ENCODE data around the gene FBXO45. TPM values are rescaled to one million over a fixed set of nuclear protein-coding genes. Genes with fewer than 3 reads are reported as not detected.

The FBXO45 gene
- total RNA-seq, 1 donor from 2014 or later = 11.3 TPM

DNA sequence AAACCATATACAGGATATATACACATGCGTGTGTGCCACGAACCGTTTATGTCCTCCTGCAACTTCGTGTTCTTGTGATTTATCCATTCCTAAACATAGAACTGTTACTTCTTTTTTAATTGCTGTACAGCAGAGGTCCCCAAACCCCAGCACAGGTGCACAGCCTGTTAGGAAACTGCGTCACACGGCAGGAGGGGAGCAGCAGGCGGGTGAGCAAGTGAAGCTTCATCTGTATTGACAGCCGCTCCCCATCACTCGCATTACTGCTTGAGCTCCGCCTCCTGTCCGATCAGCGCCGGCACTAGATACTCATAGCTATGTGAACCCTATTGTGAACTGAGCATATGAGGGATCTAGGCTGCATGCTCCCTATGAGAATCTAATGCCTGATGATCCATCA, 36.1 kb downstream of the FBXO45 start:
- H3K4me3 ChIP-seq (ENCODE audit: insufficient read depth, low read depth, low read length) = no peak overlapping the region
- no peak for TF ChIP-seq EZH2 (IDR thresholded peaks at IDR 0.05; ENCODE audit: insufficient read depth, low read length)
- TF ChIP-seq CTCF (IDR thresholded peaks at IDR 0.05; ENCODE audit: insufficient read depth, low read depth, low read length) = no peak
- H3K9ac ChIP-seq (ENCODE audit: low read length) = no peak overlapping the region
- no peaks in the 10 kb centered on the region for H3K4me1 ChIP-seq (ENCODE audit: insufficient read depth, low read length)
- H3K4me3 Mint-ChIP-seq (ENCODE audit: unreplicated experiment) = no peak overlapping the region
- H3K9me3 Mint-ChIP-seq (ENCODE audit: unreplicated experiment) = no peaks in the 10 kb centered on the region
- DNase-seq (ENCODE audit: low read depth) = no peak
- peaks cover 13% of the 10 kb centered on the region for H3K27me3 Mint-ChIP-seq (ENCODE audit: low read depth, unreplicated experiment)
- no peak overlapping the region for H2AFZ ChIP-seq (ENCODE audit: low read depth, low read length)
- H3K27ac Mint-ChIP-seq (ENCODE audit: unreplicated experiment) = no peak overlapping the region
- no peak overlapping the region for H3K4me2 ChIP-seq (ENCODE audit: low read length)
- no peak for FAIRE-seq
- no peaks in the 10 kb centered on the region for H3K79me2 ChIP-seq (ENCODE audit: insufficient read depth, low read length)
- no peaks in the 10 kb centered on the region for H4K20me1 ChIP-seq (ENCODE audit: insufficient read depth, low read length)
- no peaks in the 10 kb centered on the region for H3K4me1 Mint-ChIP-seq (ENCODE audit: low read depth, unreplicated experiment)
- H3K27ac ChIP-seq (ENCODE audit: low read depth, low read length) = no peak overlapping the region
- no peaks in the 10 kb centered on the region for H3K9me3 ChIP-seq (ENCODE audit: insufficient read depth, low read depth, low read length)
- H3K27me3 ChIP-seq (ENCODE audit: insufficient read depth, low read length) = peaks cover 13% of the 10 kb centered on the region
- no peaks in the 10 kb centered on the region for H3K36me3 ChIP-seq (ENCODE audit: insufficient read depth, low read length)
- H3K36me3 Mint-ChIP-seq (ENCODE audit: low read depth, unreplicated experiment) = no peaks in the 10 kb centered on the region

- no peaks in the 10 kb centered on the region for H4K20me1 ChIP-seq (ENCODE audit: insufficient read depth, low read length)
- TF ChIP-seq EZH2 (IDR thresholded peaks at IDR 0.05; ENCODE audit: insufficient read depth, low read length) = no peak
- TF ChIP-seq CTCF (IDR thresholded peaks at IDR 0.05; ENCODE audit: insufficient read depth, low read depth, low read length) = no peak
- no peak for FAIRE-seq
Measured at GRCh38 chr3:196608693-196609092, 40.2 kb downstream of the FBXO45 start.

DNA sequence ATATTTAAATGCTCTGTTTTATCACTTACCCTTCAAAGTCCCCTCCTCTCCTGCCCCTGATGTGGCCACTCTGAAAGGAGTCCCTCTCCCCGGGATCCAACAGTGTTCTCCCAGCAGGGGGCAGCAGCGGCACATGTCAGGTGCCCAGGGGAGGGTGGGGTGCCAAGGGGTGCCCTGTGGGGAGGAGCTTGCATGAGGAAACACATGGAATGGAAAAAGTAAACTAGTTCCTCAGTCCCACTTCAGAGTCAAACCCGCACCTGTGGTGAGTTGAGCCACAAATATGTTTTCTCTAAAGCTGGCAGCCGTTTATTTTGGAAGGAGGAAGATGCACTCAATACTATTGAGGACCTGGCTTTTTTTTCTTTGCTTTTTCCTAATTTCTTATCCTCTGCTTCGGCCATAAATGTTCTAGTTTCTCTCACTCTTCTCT, 40.9 kb downstream of the FBXO45 start:
- no peak overlapping the region for H3K27ac ChIP-seq (ENCODE audit: low read depth, low read length)
- TF ChIP-seq CTCF (IDR thresholded peaks at IDR 0.05; ENCODE audit: insufficient read depth, low read depth, low read length) (peak; percentile 61), EZH2 (IDR thresholded peaks at IDR 0.05; ENCODE audit: insufficient read depth, low read length) (no peak)
- Mint-ChIP-seq H3K27me3 (ENCODE audit: low read depth, unreplicated experiment) (no peaks in the 10 kb centered on the region), H3K9me3 (ENCODE audit: unreplicated experiment) (no peaks in the 10 kb centered on the region), H3K4me1 (ENCODE audit: low read depth, unreplicated experiment) (peaks cover 4% of the 10 kb centered on the region), H3K4me3 (ENCODE audit: unreplicated experiment) (no peak overlapping the region), H3K27ac (ENCODE audit: unreplicated experiment) (no peak overlapping the region), H3K36me3 (ENCODE audit: low read depth, unreplicated experiment) (no peaks in the 10 kb centered on the region)
- no peaks in the 10 kb centered on the region for H3K9me3 ChIP-seq (ENCODE audit: insufficient read depth, low read depth, low read length)
- no peak overlapping the region for H3K4me2 ChIP-seq (ENCODE audit: low read length)
- H3K27me3 ChIP-seq (ENCODE audit: insufficient read depth, low read length) = peaks cover 7% of the 10 kb centered on the region
- DNase-seq (ENCODE audit: low read depth) (peak; percentile 45), FAIRE-seq (no peak)
- no peak overlapping the region for H2AFZ ChIP-seq (ENCODE audit: low read depth, low read length)
- no peaks in the 10 kb centered on the region for H4K20me1 ChIP-seq (ENCODE audit: insufficient read depth, low read length)
- H3K4me1 ChIP-seq (ENCODE audit: insufficient read depth, low read length) = no peaks in the 10 kb centered on the region
- H3K4me3 ChIP-seq (ENCODE audit: insufficient read depth, low read depth, low read length) = no peak overlapping the region
- H3K36me3 ChIP-seq (ENCODE audit: insufficient read depth, low read length) = no peaks in the 10 kb centered on the region
- no peaks in the 10 kb centered on the region for H3K79me2 ChIP-seq (ENCODE audit: insufficient read depth, low read length)
- H3K9ac ChIP-seq (ENCODE audit: low read length) = no peak overlapping the region

More at GRCh38 chr3:196608693-196609092, 40.2 kb downstream of the FBXO45 start:
- Histone ChIP-seq H3K27me3 (ENCODE audit: insufficient read depth, low read length) (peaks cover 8% of the 10 kb centered on the region), H3K9ac (ENCODE audit: low read length) (no peak overlapping the region), H3K36me3 (ENCODE audit: insufficient read depth, low read length) (no peaks in the 10 kb centered on the region), H2AFZ (ENCODE audit: low read depth, low read length) (no peak overlapping the region), H3K9me3 (ENCODE audit: insufficient read depth, low read depth, low read length) (no peaks in the 10 kb centered on the region), H3K4me3 (ENCODE audit: insufficient read depth, low read depth, low read length) (no peak overlapping the region), H3K4me2 (ENCODE audit: low read length) (no peak overlapping the region), H3K27ac (ENCODE audit: low read depth, low read length) (no peak overlapping the region), H3K79me2 (ENCODE audit: insufficient read depth, low read length) (no peaks in the 10 kb centered on the region), H3K4me1 (ENCODE audit: insufficient read depth, low read length) (no peaks in the 10 kb centered on the region)
- Mint-ChIP-seq H3K4me3 (ENCODE audit: unreplicated experiment) (no peak overlapping the region), H3K4me1 (ENCODE audit: low read depth, unreplicated experiment) (peaks cover 4% of the 10 kb centered on the region), H3K9me3 (ENCODE audit: unreplicated experiment) (no peaks in the 10 kb centered on the region), H3K27ac (ENCODE audit: unreplicated experiment) (no peak overlapping the region), H3K27me3 (ENCODE audit: low read depth, unreplicated experiment) (peaks cover 1% of the 10 kb centered on the region), H3K36me3 (ENCODE audit: low read depth, unreplicated experiment) (no peaks in the 10 kb centered on the region)
- no peak for DNase-seq (ENCODE audit: low read depth)
